A673 (cell line): ENCODE data around the gene FARP1. TPM values are rescaled to one million over a fixed set of nuclear protein-coding genes. Genes with fewer than 3 reads are reported as not detected.
"Not testable (repeated sequence)": the region's sequence is repeated elsewhere in the genome, so short reads cannot be mapped to it uniquely, and the experiment has no call there.

ENCODE experiments used
- BruUV-seq: library from RNA; stranded (reverse); fragments of 400-500 nt; replicated peaks from 2 replicates; lab custom pipeline; 2021; lab: Mats Ljungman, UMichigan
- CTCF ChIA-PET: fragments of 300-600 bp; sonication (Branson Sonifier 250); formaldehyde crosslinking; loops from one replicate; lab custom pipeline; 2022; ENCODE audit warnings: antibody characterized with exemption; lab: Charles Lee
- POLR2A ChIA-PET: fragments of 300-600 bp; sonication (Branson Sonifier 250); formaldehyde crosslinking; loops from one replicate; lab custom pipeline; 2022; ENCODE audit warnings: antibody characterized with exemption; ENCODE audit not compliant: low non-redundant PET; lab: Charles Lee
- DNase-seq: peaks from one replicate; pipeline ENCODE4 v3.0.0-alpha.2; 2015; ENCODE audit warnings: low spot score
- H3K27ac ChIP-seq: fragments of 200-600 bp; sonication (generic); 2 replicates; pipeline ENCODE4 v1.5.1; 2016; ENCODE audit warnings: mixed run types, low read depth, mild to moderate bottlenecking, mixed read lengths, antibody characterized with exemption, low read length; ENCODE audit not compliant: poor library complexity, severe bottlenecking
- H3K27me3 ChIP-seq: fragments of 200-600 bp; sonication (generic); replicated peaks from 2 replicates; pipeline ENCODE4 v1.6.1; 2017; ENCODE audit warnings: mixed run types, low read depth, mild to moderate bottlenecking, mixed read lengths, antibody characterized with exemption, low read length; ENCODE audit not compliant: insufficient read depth, poor library complexity
- H3K36me3 ChIP-seq: fragments of 200-600 bp; sonication (generic); 2 replicates; pipeline ENCODE4 v1.6.1; 2016; ENCODE audit warnings: mixed run types, mild to moderate bottlenecking, mixed read lengths, antibody characterized with exemption, low read length; ENCODE audit not compliant: insufficient read depth, poor library complexity, severe bottlenecking
- H3K4me1 ChIP-seq: fragments of 200-600 bp; sonication (generic); 2 replicates; pipeline ENCODE4 v1.6.1; 2017; ENCODE audit warnings: mixed run types, mild to moderate bottlenecking, mixed read lengths, antibody characterized with exemption, low read length; ENCODE audit not compliant: insufficient read depth, poor library complexity, severe bottlenecking
- H3K4me3 ChIP-seq: fragments of 200-600 bp; sonication (generic); 2 replicates; pipeline ENCODE4 v1.5.1; 2016; ENCODE audit warnings: low read depth, mixed run types, mild to moderate bottlenecking, mixed read lengths, low read length; ENCODE audit not compliant: poor library complexity, severe bottlenecking
- H3K9me3 ChIP-seq: fragments of 200-600 bp; sonication (generic); 2 replicates; pipeline ENCODE4 v1.6.1; 2016; ENCODE audit warnings: mixed run types, low read depth, mild to moderate bottlenecking, mixed read lengths, antibody characterized with exemption, low read length; ENCODE audit not compliant: poor library complexity, severe bottlenecking
- CTCF ChIP-seq: fragments of 300-800, 200-600 bp; sonication (generic); conservative IDR thresholded peaks from 2 replicates; pipeline ENCODE4 v1.5.1; 2017; ENCODE audit warnings: low read depth, mild to moderate bottlenecking, antibody characterized with exemption, low read length, moderate library complexity, mixed read lengths
- EZH2 ChIP-seq: fragments of 200-600 bp; sonication (generic); IDR thresholded peaks from 2 replicates; pipeline ENCODE4 v1.6.1; 2017; ENCODE audit warnings: borderline replicate concordance, low read depth, mild to moderate bottlenecking, mixed read lengths, antibody characterized with exemption, low read length; ENCODE audit not compliant: poor library complexity, severe bottlenecking
- intact Hi-C: fragments of 100-400 bp; cut with micrococcal nuclease; formaldehyde crosslinking; loops from one replicate; pipeline ENCODE4 v1.10.0; 2022; ENCODE audit not compliant: unreplicated experiment
- total RNA-seq: library from RNA; stranded (reverse); gene quantifications from 2 replicates; pipeline ENCODE4 v1.2.3, GENCODE V29; 2021

FARP1 gene
- total RNA-seq, 1 experiment from 2014 or later: 177 TPM

- TF ChIP-seq CTCF (no peak), EZH2 (no peak)
- DNase-seq: no peak
- peaks cover 3% of the 10 kb centered on the region for H3K4me1 ChIP-seq
- CTCF ChIA-PET: no interaction called here
- H3K4me3 ChIP-seq: no peak overlapping the region
- no peak overlapping the region for H3K27ac ChIP-seq
- no peaks in the 10 kb centered on the region for H3K36me3 ChIP-seq
- H3K9me3 ChIP-seq: no peaks in the 10 kb centered on the region
- no TSS peak for BruUV-seq
- POLR2A ChIA-PET: no interaction called here
- intact Hi-C loops: no loop called here
- H3K27me3 ChIP-seq: no peaks in the 10 kb centered on the region
These were observed 124.4 kb downstream of the FARP1 start for GRCh38 chr13:98267080-98267912.

- intact Hi-C loops: no loop called here
- POLR2A ChIA-PET: no interaction called here
- H3K9me3 ChIP-seq: no peaks in the 10 kb centered on the region
These were observed 126.5 kb downstream of the FARP1 start for GRCh38 chr13:98269386-98269785.

GRCh38 chr13:98270819-98271218 lies 127.9 kb downstream of the FARP1 start:
- no peak overlapping the region for H3K4me3 ChIP-seq
- intact Hi-C loops: no loop called here
- BruUV-seq: no TSS peak
- DNase-seq: no peak
- no peaks in the 10 kb centered on the region for H3K27me3 ChIP-seq
- peaks cover 37% of the 10 kb centered on the region for H3K4me1 ChIP-seq
- ChIA-PET CTCF (no interaction called here), POLR2A (no interaction called here)
- TF ChIP-seq CTCF (no peak), EZH2 (no peak)
- no peaks in the 10 kb centered on the region for H3K36me3 ChIP-seq
- H3K27ac ChIP-seq: no peak overlapping the region
- no peaks in the 10 kb centered on the region for H3K9me3 ChIP-seq

More at GRCh38 chr13:98269386-98269785, 126.5 kb downstream of the FARP1 start:
- no peak overlapping the region for H3K27ac ChIP-seq
- peaks cover 24% of the 10 kb centered on the region for H3K4me1 ChIP-seq
- no peak for DNase-seq
- TF ChIP-seq CTCF (no peak), EZH2 (no peak)
- BruUV-seq: no TSS peak
- CTCF ChIA-PET: no interaction called here
- H3K27me3 ChIP-seq: no peaks in the 10 kb centered on the region
- H3K36me3 ChIP-seq: no peaks in the 10 kb centered on the region
- no peak overlapping the region for H3K4me3 ChIP-seq

GRCh38 chr13:98271646-98272045 lies 128.8 kb downstream of the FARP1 start:
- H3K27ac ChIP-seq, BruUV-seq, H3K36me3 ChIP-seq, intact Hi-C loops, H3K4me3 ChIP-seq, CTCF ChIA-PET, H3K27me3 ChIP-seq, POLR2A ChIA-PET, DNase-seq, H3K9me3 ChIP-seq: not testable (repeated sequence)
- peaks cover 40% of the 10 kb centered on the region for H3K4me1 ChIP-seq
